ENCODE data around the gene SHQ1. TPM values are rescaled to one million over a fixed set of nuclear protein-coding genes. Genes with fewer than 3 reads are reported as not detected.

The SHQ1 gene
- total and polyA plus RNA-seq, 2 donors (not counting 3 experiments of a cell fraction or from before 2014, with no cell fraction given) = 7.3 to 20.6 TPM

DNA sequence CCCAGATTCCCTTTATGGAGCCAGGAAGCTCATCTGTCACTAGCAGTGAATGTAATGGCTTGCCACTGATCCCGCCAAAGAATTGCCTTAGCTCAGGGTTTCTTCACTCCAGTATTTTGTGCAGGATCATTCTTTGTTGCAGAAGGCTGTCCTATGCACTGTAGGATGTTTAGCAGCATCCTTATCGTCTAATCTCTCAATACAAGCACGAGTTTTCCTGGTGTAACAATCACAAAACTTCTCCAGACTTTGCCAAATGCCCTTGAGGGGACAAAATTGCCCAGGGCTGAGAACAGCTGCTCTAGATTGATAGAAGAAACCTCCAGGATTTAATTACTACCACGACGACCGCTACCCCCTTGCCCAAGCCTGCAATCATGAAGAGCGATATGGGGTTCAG is 6.8 kb upstream of the SHQ1 start:
- Histone ChIP-seq H3K9me1 (replicated peaks; ENCODE audit: control insufficient read depth, extremely low read depth, insufficient read depth, low read length) (no peaks in the 10 kb centered on the region), H3K79me2 (ENCODE audit: control insufficient read depth, insufficient read depth, low read length) (no peaks in the 10 kb centered on the region), H3K4me1 (ENCODE audit: control insufficient read depth, extremely low read depth, insufficient read depth, low read length) (no peaks in the 10 kb centered on the region), H3K36me3 (ENCODE audit: control insufficient read depth in 2 of 2, extremely low read depth in 1 of 2, insufficient read depth in 2 of 2, low read length in 2 of 2) (no peaks in the 10 kb centered on the region), H2AFZ (ENCODE audit: low read depth, low read length) (no peak overlapping the region), H3K4me3 (replicated peaks in 1 of 3; ENCODE audit: insufficient read depth in 1 of 3, low read depth in 1 of 3, low read length in 3 of 3) (no peak overlapping the region), H4K20me1 (replicated peaks; ENCODE audit: control insufficient read depth, extremely low read depth, insufficient read depth, low read length) (no peaks in the 10 kb centered on the region), H3K9me3 (replicated peaks; ENCODE audit: control insufficient read depth, insufficient read depth, low read length) (no peaks in the 10 kb centered on the region), H3K4me2 (ENCODE audit: insufficient read depth, low read length) (no peak overlapping the region), H3K27ac (ENCODE audit: insufficient read depth, low read depth, low read length) (no peak overlapping the region), H3K9ac (replicated peaks; ENCODE audit: extremely low read depth, insufficient read depth, low read length) (no peak overlapping the region), H3K27me3 (ENCODE audit: control insufficient read depth in 2 of 2, insufficient read depth in 2 of 2, low read length in 2 of 2) (peaks cover 2 to 5% of the 10 kb centered on the region in 2 experiments)
- CTCF ChIA-PET = interaction anchor here (1.0 to 1.6 kb wide), 2 partner anchors 33 to 231 kb away, joined by 5 read pairs; partner anchors contain the start of gene GXYLT2
- no peak for FAIRE-seq
- POLR2A ChIA-PET = no interaction called here
- dilution Hi-C loops (cut with MboI; ENCODE audit: extremely low pct_ligation_motif_present, low sequenced_read_pairs) (no loop called here), intact Hi-C loops (cut with micrococcal nuclease) (loop anchor here (2.0 kb wide), 1 partner anchor 68 kb away; no protein-coding TSS in a partner anchor)
- DNase-seq (ENCODE audit: low read depth, low spot score) = no peak
- no TSS peak for BruUV-seq (replicated peaks)
- TF ChIP-seq, protein P1, sequence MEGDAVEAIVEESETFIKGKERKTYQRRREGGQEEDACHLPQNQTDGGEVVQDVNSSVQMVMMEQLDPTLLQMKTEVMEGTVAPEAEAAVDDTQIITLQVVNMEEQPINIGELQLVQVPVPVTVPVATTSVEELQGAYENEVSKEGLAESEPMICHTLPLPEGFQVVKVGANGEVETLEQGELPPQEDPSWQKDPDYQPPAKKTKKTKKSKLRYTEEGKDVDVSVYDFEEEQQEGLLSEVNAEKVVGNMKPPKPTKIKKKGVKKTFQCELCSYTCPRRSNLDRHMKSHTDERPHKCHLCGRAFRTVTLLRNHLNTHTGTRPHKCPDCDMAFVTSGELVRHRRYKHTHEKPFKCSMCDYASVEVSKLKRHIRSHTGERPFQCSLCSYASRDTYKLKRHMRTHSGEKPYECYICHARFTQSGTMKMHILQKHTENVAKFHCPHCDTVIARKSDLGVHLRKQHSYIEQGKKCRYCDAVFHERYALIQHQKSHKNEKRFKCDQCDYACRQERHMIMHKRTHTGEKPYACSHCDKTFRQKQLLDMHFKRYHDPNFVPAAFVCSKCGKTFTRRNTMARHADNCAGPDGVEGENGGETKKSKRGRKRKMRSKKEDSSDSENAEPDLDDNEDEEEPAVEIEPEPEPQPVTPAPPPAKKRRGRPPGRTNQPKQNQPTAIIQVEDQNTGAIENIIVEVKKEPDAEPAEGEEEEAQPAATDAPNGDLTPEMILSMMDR (IDR thresholded peaks at IDR 0.05; ENCODE audit: extremely low read depth in 1 of 2, insufficient read depth in 1 of 2, low read depth in 1 of 2, low read length in 2 of 2) = no peak
- no peak for TF ChIP-seq EZH2 (IDR thresholded peaks at IDR 0.05; ENCODE audit: borderline replicate concordance, low read depth, low read length, severe bottlenecking)
- TF ChIP-seq, protein P2, sequence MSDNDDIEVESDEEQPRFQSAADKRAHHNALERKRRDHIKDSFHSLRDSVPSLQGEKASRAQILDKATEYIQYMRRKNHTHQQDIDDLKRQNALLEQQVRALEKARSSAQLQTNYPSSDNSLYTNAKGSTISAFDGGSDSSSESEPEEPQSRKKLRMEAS (IDR thresholded peaks at IDR 0.05; ENCODE audit: insufficient read depth, insufficient read length) = no peak
- TF ChIP-seq JUN (IDR thresholded peaks at IDR 0.05; ENCODE audit: borderline replicate concordance, insufficient read depth, insufficient read length, low read depth) = no peak
- TF ChIP-seq POLR2A (IDR thresholded peaks at IDR 0.05; ENCODE audit: low read depth, low read length) = no peak
- TF ChIP-seq POLR2AphosphoS5 (IDR thresholded peaks at IDR 0.05; ENCODE audit: insufficient read depth, low read depth, low read length) = no peak
- TF ChIP-seq FOS (IDR thresholded peaks at IDR 0.05; ENCODE audit: borderline replicate concordance, insufficient read depth, low read length) = no peak
- TF ChIP-seq MYC (IDR thresholded peaks at IDR 0.05; ENCODE audit: low read depth, low read length) = no peak
- no peak for TF ChIP-seq GATA2 (IDR thresholded peaks at IDR 0.05; ENCODE audit: insufficient read depth, insufficient read length, low read depth, low read length)

Measured in endothelial cell of umbilical vein (primary cell).